Measurements from ENCODE around the gene ZBTB8A.

ZBTB8A gene

GRCh38 chr1:32494196-32494595 lies 45.0 kb upstream of the ZBTB8A start:
- ATAC-seq, result peak; percentile 48
- TF ChIP-seq RARB (CRISPR knock-in tag; IDR thresholded peaks at IDR 0.05) (no peak), ZFP30 (CRISPR knock-in tag; IDR thresholded peaks at IDR 0.05) (no peak), TCF4 (CRISPR knock-in tag; IDR thresholded peaks at IDR 0.05; ENCODE audit: borderline replicate concordance) (peak; percentile 88), ISL1 (CRISPR knock-in tag; IDR thresholded peaks at IDR 0.05) (peak; percentile 86), ARNTL (CRISPR knock-in tag; IDR thresholded peaks at IDR 0.05; ENCODE audit: borderline replicate concordance, low read depth) (no peak), ZNF8 (CRISPR knock-in tag; IDR thresholded peaks at IDR 0.05) (peak; percentile 17; the same call in 1 of the 2 replicates), TOX (CRISPR knock-in tag; IDR thresholded peaks at IDR 0.05; ENCODE audit: borderline replicate concordance) (no peak), ZFP3 (CRISPR knock-in tag; IDR thresholded peaks at IDR 0.05) (no peak), ESRRG (CRISPR knock-in tag; IDR thresholded peaks at IDR 0.05) (0 out of 2 replicates have a peak, but pooled peaks have one; percentile 7), ZNF70 (CRISPR knock-in tag; IDR thresholded peaks at IDR 0.05) (0 out of 2 replicates have a peak, but pooled peaks have one; percentile 32), GLIS3 (CRISPR knock-in tag; IDR thresholded peaks at IDR 0.05) (no peak), OSR1 (CRISPR knock-in tag; IDR thresholded peaks at IDR 0.05) (no peak), CSDC2 (CRISPR knock-in tag; IDR thresholded peaks at IDR 0.05) (no peak), CSRNP3 (CRISPR knock-in tag; IDR thresholded peaks at IDR 0.05) (no peak), PATZ1 (CRISPR knock-in tag; IDR thresholded peaks at IDR 0.05; ENCODE audit: borderline replicate concordance) (peak; percentile 93), ZNF565 (CRISPR knock-in tag; conservative IDR thresholded peaks at IDR 0.05; ENCODE audit: low read depth) (no peak)
- TF ChIP-seq, protein P1, sequence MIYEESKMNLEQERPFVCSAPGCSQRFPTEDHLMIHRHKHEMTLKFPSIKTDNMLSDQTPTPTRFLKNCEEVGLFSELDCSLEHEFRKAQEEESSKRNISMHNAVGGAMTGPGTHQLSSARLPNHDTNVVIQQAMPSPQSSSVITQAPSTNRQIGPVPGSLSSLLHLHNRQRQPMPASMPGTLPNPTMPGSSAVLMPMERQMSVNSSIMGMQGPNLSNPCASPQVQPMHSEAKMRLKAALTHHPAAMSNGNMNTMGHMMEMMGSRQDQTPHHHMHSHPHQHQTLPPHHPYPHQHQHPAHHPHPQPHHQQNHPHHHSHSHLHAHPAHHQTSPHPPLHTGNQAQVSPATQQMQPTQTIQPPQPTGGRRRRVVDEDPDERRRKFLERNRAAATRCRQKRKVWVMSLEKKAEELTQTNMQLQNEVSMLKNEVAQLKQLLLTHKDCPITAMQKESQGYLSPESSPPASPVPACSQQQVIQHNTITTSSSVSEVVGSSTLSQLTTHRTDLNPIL (CRISPR knock-in tag; IDR thresholded peaks at IDR 0.05; ENCODE audit: low read depth), result peak; percentile 38; the same call in 1 of the 2 replicates
- TF ChIP-seq, protein P2, sequence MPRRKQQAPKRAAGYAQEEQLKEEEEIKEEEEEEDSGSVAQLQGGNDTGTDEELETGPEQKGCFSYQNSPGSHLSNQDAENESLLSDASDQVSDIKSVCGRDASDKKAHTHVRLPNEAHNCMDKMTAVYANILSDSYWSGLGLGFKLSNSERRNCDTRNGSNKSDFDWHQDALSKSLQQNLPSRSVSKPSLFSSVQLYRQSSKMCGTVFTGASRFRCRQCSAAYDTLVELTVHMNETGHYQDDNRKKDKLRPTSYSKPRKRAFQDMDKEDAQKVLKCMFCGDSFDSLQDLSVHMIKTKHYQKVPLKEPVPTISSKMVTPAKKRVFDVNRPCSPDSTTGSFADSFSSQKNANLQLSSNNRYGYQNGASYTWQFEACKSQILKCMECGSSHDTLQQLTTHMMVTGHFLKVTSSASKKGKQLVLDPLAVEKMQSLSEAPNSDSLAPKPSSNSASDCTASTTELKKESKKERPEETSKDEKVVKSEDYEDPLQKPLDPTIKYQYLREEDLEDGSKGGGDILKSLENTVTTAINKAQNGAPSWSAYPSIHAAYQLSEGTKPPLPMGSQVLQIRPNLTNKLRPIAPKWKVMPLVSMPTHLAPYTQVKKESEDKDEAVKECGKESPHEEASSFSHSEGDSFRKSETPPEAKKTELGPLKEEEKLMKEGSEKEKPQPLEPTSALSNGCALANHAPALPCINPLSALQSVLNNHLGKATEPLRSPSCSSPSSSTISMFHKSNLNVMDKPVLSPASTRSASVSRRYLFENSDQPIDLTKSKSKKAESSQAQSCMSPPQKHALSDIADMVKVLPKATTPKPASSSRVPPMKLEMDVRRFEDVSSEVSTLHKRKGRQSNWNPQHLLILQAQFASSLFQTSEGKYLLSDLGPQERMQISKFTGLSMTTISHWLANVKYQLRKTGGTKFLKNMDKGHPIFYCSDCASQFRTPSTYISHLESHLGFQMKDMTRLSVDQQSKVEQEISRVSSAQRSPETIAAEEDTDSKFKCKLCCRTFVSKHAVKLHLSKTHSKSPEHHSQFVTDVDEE (CRISPR knock-in tag; IDR thresholded peaks at IDR 0.05), result peak; percentile 95

DNA sequence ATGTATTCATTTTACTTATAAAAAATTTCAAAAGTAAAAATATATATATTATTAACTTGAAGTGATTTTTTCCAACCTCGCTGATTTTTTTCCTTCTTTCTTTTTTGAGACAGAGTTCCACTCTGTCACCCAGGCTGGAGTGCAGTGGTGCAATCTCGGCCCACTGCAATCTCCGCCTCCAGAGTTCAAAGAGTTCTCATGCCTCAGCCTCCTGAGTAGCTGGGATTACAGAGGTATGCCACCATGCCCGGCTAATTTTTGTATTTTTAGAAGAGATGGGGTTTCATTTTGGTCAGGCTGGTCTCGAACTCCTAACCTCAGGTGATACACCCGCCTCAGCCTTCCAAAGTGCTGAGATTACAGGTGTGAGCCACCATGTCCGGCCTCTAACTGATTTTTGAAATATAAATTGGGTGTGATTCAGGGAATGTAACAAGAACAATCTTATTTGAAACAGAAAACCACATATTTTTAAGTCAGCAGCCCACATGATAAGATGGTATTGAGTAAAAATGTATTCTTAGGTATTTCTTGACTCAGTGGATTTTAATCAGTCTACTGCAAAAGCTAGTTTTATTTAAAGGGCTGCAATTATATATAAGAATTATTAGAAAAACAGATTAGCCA lies 44.4 kb upstream of the ZBTB8A start:
- no peak for ATAC-seq

More for the DNA sequence above, 44.4 kb upstream of the ZBTB8A start:
- TF ChIP-seq TOX (CRISPR knock-in tag; IDR thresholded peaks at IDR 0.05; ENCODE audit: borderline replicate concordance) (no peak), ZFP30 (CRISPR knock-in tag; IDR thresholded peaks at IDR 0.05) (no peak), ZFP3 (CRISPR knock-in tag; IDR thresholded peaks at IDR 0.05) (no peak), OSR1 (CRISPR knock-in tag; IDR thresholded peaks at IDR 0.05) (no peak), BACH2 (CRISPR knock-in tag; IDR thresholded peaks at IDR 0.05; ENCODE audit: borderline replicate concordance) (no peak), POU6F1 (CRISPR knock-in tag; IDR thresholded peaks at IDR 0.05; ENCODE audit: borderline replicate concordance, low read depth) (no peak), GLIS3 (CRISPR knock-in tag; IDR thresholded peaks at IDR 0.05) (no peak)

Measured in SK-N-SH treated with all-trans-retinoic acid at 6 μM for 48 hours (cell line).